SK-N-SH (cell line): ENCODE results near the gene CCDC102A. TPM values are rescaled to one million over a fixed set of nuclear protein-coding genes. Genes with fewer than 3 reads are reported as not detected.

Source experiments
- CTCF ChIA-PET: fragments of 300-600, 350-600 bp; formaldehyde crosslinking; extraction: SDS; loops from one replicate; lab custom pipeline; 2021; lab: Yijun Ruan, JAX
- POLR2A ChIA-PET: fragments of 350-600 bp; sonication (Branson Sonifier 250); formaldehyde crosslinking; extraction: SDS; loops from one replicate; lab custom pipeline; 2020; ENCODE audit warnings: antibody characterized with exemption, inconsistent platforms; lab: Yijun Ruan, JAX
- DNase-seq: peaks from one replicate; pipeline ENCODE4 v3.0.0; 2012
- H2AFZ ChIP-seq: fragments of 200-600 bp; sonication (generic); 2 replicates; pipeline ENCODE4 v1.8.1; 2016; ENCODE audit warnings: antibody characterized with exemption, mild to moderate bottlenecking, low read depth
- H3F3A ChIP-seq: fragments of 200-600 bp; sonication (generic); replicated peaks from 2 replicates; pipeline ENCODE3; 2016; ENCODE audit warnings: antibody characterized with exemption, mild to moderate bottlenecking; ENCODE audit not compliant: insufficient read depth
- H3K27ac ChIP-seq, 2 experiments: fragments of 200-500 bp in 1 of 2; fragments of 200-600 bp in 1 of 2; sonication (Bioruptor generic) in 1 of 2; sonication (generic), shearing (Covaris generic) in 1 of 2; 2 replicates each; pipeline versions ENCODE4 v1.5.1 to v1.6.1; 2014 to 2016; ENCODE audit warnings: low read depth in 2 of 2, inconsistent platforms in 1 of 2, low read length in 1 of 2, mild to moderate bottlenecking in 1 of 2, mixed read lengths in 1 of 2
- H3K27me3 ChIP-seq: fragments of 200-600 bp; sonication (generic), shearing (Covaris generic); 2 replicates; pipeline ENCODE4 v1.6.1; 2016; ENCODE audit warnings: mixed run types; ENCODE audit not compliant: insufficient read depth
- H3K36me3 ChIP-seq, 2 experiments: fragments of 200-500 bp in 1 of 2; fragments of 200-600 bp in 1 of 2; sonication (Bioruptor generic) in 1 of 2; sonication (generic) in 1 of 2; replicated peaks in 1 of 2; 2 replicates each; pipeline versions ENCODE3 to v1.5.1; 2014 to 2016; ENCODE audit warnings: low read length in 1 of 2, mild to moderate bottlenecking in 1 of 2; ENCODE audit not compliant: insufficient read depth in 2 of 2, control insufficient read depth in 1 of 2
- H3K4me1 ChIP-seq, 2 experiments: fragments of 200-500 bp in 1 of 2; fragments of 200-600 bp in 1 of 2; sonication (Bioruptor generic) in 1 of 2; sonication (generic), shearing (Covaris generic) in 1 of 2; 2 replicates each; pipeline versions ENCODE4 v1.5.1 to v1.6.1; 2014 to 2016; ENCODE audit warnings: low read depth in 1 of 2, low read length in 1 of 2, mixed run types in 1 of 2; ENCODE audit not compliant: insufficient read depth in 2 of 2, control insufficient read depth in 1 of 2
- H3K4me2 ChIP-seq: fragments of 200-600 bp; sonication (generic), shearing (Covaris generic); 2 replicates; pipeline ENCODE4 v1.6.1; 2017; ENCODE audit warnings: mixed run types
- H3K4me3 ChIP-seq, 2 experiments: fragments of 200-500 bp in 1 of 2; fragments of 200-600 bp in 1 of 2; sonication (Bioruptor generic) in 1 of 2; sonication (generic), shearing (Covaris generic) in 1 of 2; 2 replicates each; pipeline versions ENCODE4 v1.5.1 to v1.8.1; 2014 to 2016; ENCODE audit warnings: low read depth in 2 of 2, inconsistent platforms in 1 of 2, low read length in 1 of 2, mild to moderate bottlenecking in 1 of 2, mixed read lengths in 1 of 2, moderate library complexity in 1 of 2
- H3K79me2 ChIP-seq: fragments of 200-600 bp; sonication (generic); 2 replicates; pipeline ENCODE4 v1.8.1; 2017; ENCODE audit warnings: mild to moderate bottlenecking; ENCODE audit not compliant: insufficient read depth
- H3K9ac ChIP-seq: fragments of 200-600 bp; sonication (generic); 2 replicates; pipeline ENCODE4 v1.6.1; 2017; ENCODE audit warnings: mixed run types
- H3K9me2 ChIP-seq: fragments of 200-600 bp; sonication (generic); 2 replicates; pipeline ENCODE4 v1.6.1; 2017; ENCODE audit warnings: mixed run types
- H3K9me3 ChIP-seq: fragments of 200-600 bp; sonication (generic); 2 replicates; pipeline ENCODE4 v1.6.1; 2017; ENCODE audit warnings: mixed run types, mild to moderate bottlenecking, moderate library complexity
- H4K20me1 ChIP-seq: fragments of 200-600 bp; sonication (generic); 2 replicates; pipeline ENCODE4 v1.6.1; 2017; ENCODE audit warnings: mild to moderate bottlenecking, mixed run types; ENCODE audit not compliant: insufficient read depth
- CHD2 ChIP-seq: fragments of 150-350 bp; IDR thresholded peaks from 2 replicates; pipeline ENCODE4 v1.6.1; 2018; ENCODE audit warnings: low read length; ENCODE audit not compliant: partially characterized antibody
- EP300 ChIP-seq, 2 experiments: IDR thresholded peaks; 2 replicates each; pipeline versions ENCODE4 v1.4.0 to v1.6.1; 2012; ENCODE audit warnings: borderline replicate concordance in 1 of 2, low read depth in 1 of 2, low read length in 1 of 2
- FOXJ3 ChIP-seq: sonication (generic); formaldehyde crosslinking; IDR thresholded peaks from 2 replicates; pipeline ENCODE4 v1.5.1; 2020; ENCODE audit warnings: mild to moderate bottlenecking, missing genetic modification reagents
- GABPA ChIP-seq: IDR thresholded peaks from 2 replicates; pipeline ENCODE4 v1.4.0; 2012; ENCODE audit warnings: low read depth, mild to moderate bottlenecking
- MEF2A ChIP-seq: IDR thresholded peaks from 2 replicates; pipeline ENCODE4 v1.4.0; 2012; ENCODE audit warnings: low read depth, borderline replicate concordance
- RFX5 ChIP-seq: IDR thresholded peaks from 2 replicates; pipeline ENCODE4 v1.6.1; 2012; ENCODE audit warnings: mild to moderate bottlenecking, improper control_type of control experiment, low read length
- RXRA ChIP-seq: IDR thresholded peaks from 2 replicates; pipeline ENCODE4 v1.4.0; 2012; ENCODE audit warnings: low read depth, mild to moderate bottlenecking, borderline replicate concordance
- SIN3A ChIP-seq: IDR thresholded peaks from 2 replicates; pipeline ENCODE4 v1.6.1; 2012; ENCODE audit warnings: low read depth, mild to moderate bottlenecking, low read length, moderate library complexity, borderline replicate concordance
- SMC3 ChIP-seq: IDR thresholded peaks from 2 replicates; pipeline ENCODE4 v1.6.1; 2012; ENCODE audit warnings: low read depth, low read length, improper control_type of control experiment
- TAF1 ChIP-seq: IDR thresholded peaks from 2 replicates; pipeline ENCODE4 v1.6.1; 2012; ENCODE audit warnings: low read depth, mild to moderate bottlenecking, low read length, moderate library complexity, borderline replicate concordance
- TCF12 ChIP-seq: IDR thresholded peaks from 2 replicates; pipeline ENCODE4 v1.4.0; 2012
- TEAD4 ChIP-seq: IDR thresholded peaks from 2 replicates; pipeline ENCODE4 v1.4.0; 2012; ENCODE audit warnings: mild to moderate bottlenecking, borderline replicate concordance; ENCODE audit not compliant: insufficient read depth
- WGBS: methylation state at CpG from one replicate; pipeline ENCODE4 v1.1.6; 2017; ENCODE audit warnings: low lambda C conversion rate; 5-methylcytosine and 5-hydroxymethylcytosine counted together
- polyA plus RNA-seq, 3 experiments: library from polyadenylated mRNA; depleted of rRNA; stranded (reverse); fragments of >200 nt; gene quantifications; 2 replicates each; pipeline ENCODE4 v1.2.3, GENCODE V29; 2012
- TF ChIP-seq, protein P1 (sequence below): IDR thresholded peaks from 2 replicates; pipeline ENCODE4; 2012
- TF ChIP-seq, protein P2 (sequence below): fragments of 150-350 bp; IDR thresholded peaks from 2 replicates; pipeline ENCODE4 v1.6.1; 2016; ENCODE audit warnings: mild to moderate bottlenecking, low read depth, low read length
- TF ChIP-seq, protein P3 (sequence below): IDR thresholded peaks from 2 replicates; pipeline ENCODE4 v1.4.0; 2012; ENCODE audit warnings: low read depth, borderline replicate concordance
- TF ChIP-seq, protein P4 (sequence below): fragments of 150-350 bp; IDR thresholded peaks from 2 replicates; pipeline ENCODE4 v1.6.1; 2017; ENCODE audit warnings: antibody characterized with exemption, low read length, low read depth, borderline replicate concordance

CCDC102A gene
- polyA plus RNA-seq, 1 of the 3 experiments (the other 2 are of a cell fraction), result 26.2 TPM

DNA sequence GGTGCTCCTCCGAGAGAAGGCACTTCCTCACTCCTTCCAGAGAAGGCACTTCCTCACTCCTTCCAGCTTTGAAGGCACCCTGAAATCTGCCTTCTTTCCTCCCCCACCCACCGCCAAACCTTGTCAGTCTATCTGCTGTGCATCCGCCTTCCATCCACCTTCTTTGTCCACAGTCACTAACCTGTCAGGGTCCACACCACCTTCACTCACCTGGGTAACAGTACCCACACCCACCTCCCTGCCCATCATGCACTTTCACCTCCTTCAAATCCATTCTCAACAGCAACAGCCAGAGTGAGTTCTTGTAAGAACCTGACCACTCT is 5.2 kb downstream of the CCDC102A start:
- H3K9me3 ChIP-seq, result no peaks in the 10 kb centered on the region
- DNase-seq, result peak; percentile 5
- no peak overlapping the region for H3K27ac ChIP-seq
- no peaks in the 10 kb centered on the region for H3K27me3 ChIP-seq
- no peaks in the 10 kb centered on the region for H3K9me2 ChIP-seq
- H3K9ac ChIP-seq, result no peak overlapping the region
- CTCF ChIA-PET, result interaction anchor here (0.9 to 3.9 kb wide), 3 partner anchors 11 to 117 kb away, joined by 3 to 21 read pairs (median 15); no protein-coding TSS in a partner anchor
- no peaks in the 10 kb centered on the region for H3F3A ChIP-seq
- H3K4me3 ChIP-seq, result no peak overlapping the region
- H4K20me1 ChIP-seq, result no peaks in the 10 kb centered on the region
- POLR2A ChIA-PET, result interaction anchor here (0.6 kb wide), 1 partner anchor 476 kb away, joined by 3 read pairs; no protein-coding TSS in a partner anchor
- peaks cover 5 to 10% of the 10 kb centered on the region in 2 experiments for H3K36me3 ChIP-seq
- peaks cover 9% of the 10 kb centered on the region; the same call in 1 of the 2 replicates for H3K79me2 ChIP-seq
- no peak overlapping the region for H2AFZ ChIP-seq
- TF ChIP-seq, protein P1, sequence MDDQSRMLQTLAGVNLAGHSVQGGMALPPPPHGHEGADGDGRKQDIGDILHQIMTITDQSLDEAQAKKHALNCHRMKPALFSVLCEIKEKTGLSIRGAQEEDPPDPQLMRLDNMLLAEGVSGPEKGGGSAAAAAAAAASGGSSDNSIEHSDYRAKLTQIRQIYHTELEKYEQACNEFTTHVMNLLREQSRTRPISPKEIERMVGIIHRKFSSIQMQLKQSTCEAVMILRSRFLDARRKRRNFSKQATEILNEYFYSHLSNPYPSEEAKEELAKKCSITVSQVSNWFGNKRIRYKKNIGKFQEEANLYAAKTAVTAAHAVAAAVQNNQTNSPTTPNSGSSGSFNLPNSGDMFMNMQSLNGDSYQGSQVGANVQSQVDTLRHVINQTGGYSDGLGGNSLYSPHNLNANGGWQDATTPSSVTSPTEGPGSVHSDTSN, result no peak
- TF ChIP-seq TEAD4, result no peak
- TF ChIP-seq RXRA, result no peak
- TF ChIP-seq, protein P2, sequence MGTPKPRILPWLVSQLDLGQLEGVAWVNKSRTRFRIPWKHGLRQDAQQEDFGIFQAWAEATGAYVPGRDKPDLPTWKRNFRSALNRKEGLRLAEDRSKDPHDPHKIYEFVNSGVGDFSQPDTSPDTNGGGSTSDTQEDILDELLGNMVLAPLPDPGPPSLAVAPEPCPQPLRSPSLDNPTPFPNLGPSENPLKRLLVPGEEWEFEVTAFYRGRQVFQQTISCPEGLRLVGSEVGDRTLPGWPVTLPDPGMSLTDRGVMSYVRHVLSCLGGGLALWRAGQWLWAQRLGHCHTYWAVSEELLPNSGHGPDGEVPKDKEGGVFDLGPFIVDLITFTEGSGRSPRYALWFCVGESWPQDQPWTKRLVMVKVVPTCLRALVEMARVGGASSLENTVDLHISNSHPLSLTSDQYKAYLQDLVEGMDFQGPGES, result no peak
- no peak for TF ChIP-seq TCF12
- no peak for TF ChIP-seq SIN3A
- TF ChIP-seq TAF1, result no peak
- TF ChIP-seq GABPA, result no peak
- no peak for TF ChIP-seq RFX5
- no peak for TF ChIP-seq FOXJ3 (CRISPR knock-in tag)
- TF ChIP-seq MEF2A, result no peak
- WGBS, result 75% methylated on average over 3 of the region's 3 CpGs
- H3K4me2 ChIP-seq, result no peak overlapping the region
- H3K4me1 ChIP-seq, result peaks cover 30 to 38% of the 10 kb centered on the region in 2 experiments; a peak in 3 of 4 replicates

DNA sequence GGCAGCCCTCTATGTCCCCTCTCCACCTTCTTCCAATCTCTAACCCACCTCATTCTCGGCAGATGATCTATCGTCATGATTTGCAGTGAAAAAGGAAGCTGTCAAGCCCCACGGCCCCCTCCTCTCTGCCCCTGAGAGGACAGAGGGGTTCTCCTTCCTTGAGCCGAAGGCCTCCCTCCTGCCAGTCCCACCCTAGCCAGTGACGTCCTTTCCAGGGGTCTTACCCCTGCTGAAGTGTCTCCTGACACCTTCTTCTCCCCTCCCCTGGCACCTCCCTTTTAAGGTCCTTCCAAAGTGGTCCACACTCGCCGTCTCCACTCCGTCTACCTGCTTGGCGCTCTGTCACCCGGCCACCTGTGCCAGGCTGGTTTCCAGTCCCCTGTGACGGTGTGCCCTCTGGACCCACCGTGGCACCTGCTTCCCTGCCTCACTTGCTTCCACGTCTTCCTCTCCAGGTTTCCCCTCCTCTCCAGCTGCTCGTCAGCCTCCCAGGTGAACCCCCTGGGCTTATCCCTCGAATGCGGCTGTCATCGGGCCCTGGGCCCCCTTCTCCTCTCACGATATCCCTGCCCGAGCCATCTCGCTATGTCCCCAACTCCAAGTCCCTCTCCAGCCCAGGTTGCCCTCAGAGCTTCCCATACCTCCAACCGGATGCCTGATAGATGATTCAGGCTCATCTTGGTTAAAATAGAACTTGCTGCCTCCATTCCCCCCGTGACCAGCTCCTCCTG is 5.7 kb downstream of the CCDC102A start:
- Histone ChIP-seq H3K4me1 (peaks cover 30 to 38% of the 10 kb centered on the region in 2 experiments; a peak in 3 of 4 replicates), H3F3A (no peaks in the 10 kb centered on the region), H3K4me2 (peak overlapping the region; percentile 69), H4K20me1 (no peaks in the 10 kb centered on the region), H3K4me3 (no peak overlapping the region), H3K9me3 (no peaks in the 10 kb centered on the region), H3K27me3 (no peaks in the 10 kb centered on the region), H3K9me2 (no peaks in the 10 kb centered on the region), H3K36me3 (peaks cover 5 to 10% of the 10 kb centered on the region in 2 experiments), H3K27ac (peak overlapping the region in 1 of 2 experiments; percentile 51; a peak in 1 of 4 replicates), H3K9ac (0 out of 2 replicates have a peak overlapping the region, but pooled peaks have one; percentile 13), H2AFZ (no peak overlapping the region), H3K79me2 (peaks cover 9% of the 10 kb centered on the region; the same call in 1 of the 2 replicates)
- peak; percentile 10 for DNase-seq
- POLR2A ChIA-PET, result interaction anchor here (0.6 kb wide), 1 partner anchor 475 kb away, joined by 3 read pairs; no protein-coding TSS in a partner anchor
- CTCF ChIA-PET, result interaction anchor here (0.9 to 3.9 kb wide), 3 partner anchors 11 to 117 kb away, joined by 3 to 21 read pairs (median 15); no protein-coding TSS in a partner anchor
- 86% methylated on average over 21 of the region's 22 CpGs for WGBS
- TF ChIP-seq TEAD4 (no peak), RFX5 (no peak), SMC3 (no peak), RXRA (no peak), TCF12 (no peak), MEF2A (no peak), CHD2 (no peak), GABPA (no peak), EP300 (IDR thresholded peaks at IDR 0.05; ENCODE audit: borderline replicate concordance in 1 of 2, low read depth in 1 of 2, low read length in 1 of 2) (no peak)
- TF ChIP-seq, protein P3, sequence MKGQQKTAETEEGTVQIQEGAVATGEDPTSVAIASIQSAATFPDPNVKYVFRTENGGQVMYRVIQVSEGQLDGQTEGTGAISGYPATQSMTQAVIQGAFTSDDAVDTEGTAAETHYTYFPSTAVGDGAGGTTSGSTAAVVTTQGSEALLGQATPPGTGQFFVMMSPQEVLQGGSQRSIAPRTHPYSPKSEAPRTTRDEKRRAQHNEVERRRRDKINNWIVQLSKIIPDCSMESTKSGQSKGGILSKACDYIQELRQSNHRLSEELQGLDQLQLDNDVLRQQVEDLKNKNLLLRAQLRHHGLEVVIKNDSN, result no peak
- TF ChIP-seq, protein P4, sequence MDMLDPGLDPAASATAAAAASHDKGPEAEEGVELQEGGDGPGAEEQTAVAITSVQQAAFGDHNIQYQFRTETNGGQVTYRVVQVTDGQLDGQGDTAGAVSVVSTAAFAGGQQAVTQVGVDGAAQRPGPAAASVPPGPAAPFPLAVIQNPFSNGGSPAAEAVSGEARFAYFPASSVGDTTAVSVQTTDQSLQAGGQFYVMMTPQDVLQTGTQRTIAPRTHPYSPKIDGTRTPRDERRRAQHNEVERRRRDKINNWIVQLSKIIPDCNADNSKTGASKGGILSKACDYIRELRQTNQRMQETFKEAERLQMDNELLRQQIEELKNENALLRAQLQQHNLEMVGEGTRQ, result no peak
